H1 (cell line): ENCODE measurements around the gene TMEM204.

Experiments
- CBX5 ChIP-seq: fragments of 300-800, 300-1000 bp; sonication (generic); IDR thresholded peaks from 2 replicates; pipeline ENCODE4 v1.7.1; 2016; ENCODE audit warnings: antibody characterized with exemption, low read length, low read depth
- EP300 ChIP-seq, 2 experiments: IDR thresholded peaks; 1 replicate in 1 of 2; 2 replicates in 1 of 2; pipeline ENCODE4 v1.6.1; 2011 to 2012; ENCODE audit warnings: low read depth in 2 of 2, low read length in 2 of 2, mild to moderate bottlenecking in 2 of 2, borderline replicate concordance in 1 of 2, inconsistent platforms in 1 of 2, moderate library complexity in 1 of 2
- EZH2 ChIP-seq: fragments of 200-600 bp; sonication (generic); IDR thresholded peaks from 2 replicates; pipeline ENCODE4 v1.7.1; 2012; ENCODE audit warnings: low read depth, mild to moderate bottlenecking, moderate library complexity, low read length, inconsistent platforms; ENCODE audit not compliant: severe bottlenecking
- NANOG ChIP-seq: IDR thresholded peaks from 2 replicates; pipeline ENCODE4 v1.6.1; 2011; ENCODE audit warnings: low read length, low read depth, mild to moderate bottlenecking, inconsistent platforms; ENCODE audit not compliant: insufficient read depth, poor library complexity, severe bottlenecking
- PHF8 ChIP-seq: fragments of 200-600 bp; sonication (generic); conservative IDR thresholded peaks from 2 replicates; pipeline ENCODE4 v1.7.1; 2012; ENCODE audit warnings: low read depth, mild to moderate bottlenecking, inconsistent platforms, low read length, moderate library complexity
- POLR2A ChIP-seq, 2 experiments: IDR thresholded peaks; 1 replicate in 1 of 2; 2 replicates in 1 of 2; pipeline ENCODE4 v1.6.1; 2011; ENCODE audit warnings: low read depth in 2 of 2, low read length in 2 of 2, mild to moderate bottlenecking in 2 of 2; ENCODE audit errors: control extremely low read depth in 1 of 2
- POLR2AphosphoS5 ChIP-seq: IDR thresholded peaks from 2 replicates; pipeline ENCODE4 v1.6.1; 2011; ENCODE audit warnings: low read depth, low read length
- RAD21 ChIP-seq, 2 experiments: IDR thresholded peaks in 1 of 2; conservative IDR thresholded peaks in 1 of 2; 2 replicates each; pipeline ENCODE4 v1.6.1; 2011; ENCODE audit warnings: low read depth in 2 of 2, low read length in 2 of 2, improper control_type of control experiment in 1 of 2, inconsistent platforms in 1 of 2, mild to moderate bottlenecking in 1 of 2, moderate library complexity in 1 of 2
- SP1 ChIP-seq: IDR thresholded peaks from 2 replicates; pipeline ENCODE4 v1.6.1; 2011; ENCODE audit warnings: low read depth, low read length
- TBP ChIP-seq: IDR thresholded peaks from 2 replicates; pipeline ENCODE4 v1.6.1; 2011; ENCODE audit warnings: low read depth, low read length, improper control_type of control experiment
- TEAD4 ChIP-seq: IDR thresholded peaks from 2 replicates; pipeline ENCODE4 v1.6.1; 2012; ENCODE audit warnings: low read depth, low read length, inconsistent platforms, mixed read lengths
- TF ChIP-seq, protein P1 (sequence below), 3 experiments: IDR thresholded peaks; 1 replicate in 2 of 3; 2 replicates in 1 of 3; pipeline versions ENCODE4 v1.5.1 to v1.6.1; 2011; ENCODE audit warnings: low read length in 3 of 3, mild to moderate bottlenecking in 3 of 3, inconsistent platforms in 2 of 3, low read depth in 1 of 3, moderate library complexity in 1 of 3; ENCODE audit not compliant: insufficient read depth in 1 of 3; ENCODE audit errors: control extremely low read depth in 1 of 3
- TF ChIP-seq, protein P2 (sequence below): IDR thresholded peaks from 2 replicates; pipeline ENCODE4 v1.6.1; 2011; ENCODE audit warnings: low read length, improper control_type of control experiment
- TF ChIP-seq, protein P3 (sequence below): IDR thresholded peaks from 2 replicates; pipeline ENCODE4 v1.6.1; 2012; ENCODE audit warnings: inconsistent platforms

DNA sequence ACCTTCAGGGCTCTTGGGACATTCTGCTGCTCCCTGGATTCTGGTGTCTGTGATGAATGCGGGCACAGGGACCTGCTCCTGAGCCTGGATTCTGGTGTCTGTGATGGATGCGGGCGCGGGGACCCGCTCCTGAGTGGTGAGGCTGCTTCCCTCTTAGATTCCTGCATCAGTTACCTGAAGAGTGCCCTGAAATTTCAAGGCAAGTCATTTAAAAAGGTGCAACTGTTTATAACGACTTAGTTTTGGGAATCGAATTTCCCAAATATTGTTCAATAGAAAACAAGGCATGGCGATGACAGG, 7.0 kb downstream of the TMEM204 start:
- no peak for TF ChIP-seq POLR2AphosphoS5
- no peak for TF ChIP-seq NANOG
- no peak for TF ChIP-seq EZH2
- TF ChIP-seq SP1 = no peak
- TF ChIP-seq, protein P1, sequence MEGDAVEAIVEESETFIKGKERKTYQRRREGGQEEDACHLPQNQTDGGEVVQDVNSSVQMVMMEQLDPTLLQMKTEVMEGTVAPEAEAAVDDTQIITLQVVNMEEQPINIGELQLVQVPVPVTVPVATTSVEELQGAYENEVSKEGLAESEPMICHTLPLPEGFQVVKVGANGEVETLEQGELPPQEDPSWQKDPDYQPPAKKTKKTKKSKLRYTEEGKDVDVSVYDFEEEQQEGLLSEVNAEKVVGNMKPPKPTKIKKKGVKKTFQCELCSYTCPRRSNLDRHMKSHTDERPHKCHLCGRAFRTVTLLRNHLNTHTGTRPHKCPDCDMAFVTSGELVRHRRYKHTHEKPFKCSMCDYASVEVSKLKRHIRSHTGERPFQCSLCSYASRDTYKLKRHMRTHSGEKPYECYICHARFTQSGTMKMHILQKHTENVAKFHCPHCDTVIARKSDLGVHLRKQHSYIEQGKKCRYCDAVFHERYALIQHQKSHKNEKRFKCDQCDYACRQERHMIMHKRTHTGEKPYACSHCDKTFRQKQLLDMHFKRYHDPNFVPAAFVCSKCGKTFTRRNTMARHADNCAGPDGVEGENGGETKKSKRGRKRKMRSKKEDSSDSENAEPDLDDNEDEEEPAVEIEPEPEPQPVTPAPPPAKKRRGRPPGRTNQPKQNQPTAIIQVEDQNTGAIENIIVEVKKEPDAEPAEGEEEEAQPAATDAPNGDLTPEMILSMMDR (IDR thresholded peaks at IDR 0.05; ENCODE audit: control extremely low read depth in 1 of 3, insufficient read depth in 1 of 3, low read depth in 1 of 3, low read length in 3 of 3) = no peak
- no peak for TF ChIP-seq RAD21 (IDR thresholded peaks at IDR 0.05 in 1 of 2, conservative IDR thresholded peaks at IDR 0.05 in 1 of 2; ENCODE audit: low read depth in 2 of 2, low read length in 2 of 2)
- no peak for TF ChIP-seq CBX5
- TF ChIP-seq TEAD4 = no peak
- TF ChIP-seq POLR2A (IDR thresholded peaks at IDR 0.05; ENCODE audit: control extremely low read depth in 1 of 2, low read depth in 2 of 2, low read length in 2 of 2) = no peak
- no peak for TF ChIP-seq EP300 (IDR thresholded peaks at IDR 0.05; ENCODE audit: borderline replicate concordance in 1 of 2, low read depth in 2 of 2, low read length in 2 of 2)
- TF ChIP-seq, protein P2, sequence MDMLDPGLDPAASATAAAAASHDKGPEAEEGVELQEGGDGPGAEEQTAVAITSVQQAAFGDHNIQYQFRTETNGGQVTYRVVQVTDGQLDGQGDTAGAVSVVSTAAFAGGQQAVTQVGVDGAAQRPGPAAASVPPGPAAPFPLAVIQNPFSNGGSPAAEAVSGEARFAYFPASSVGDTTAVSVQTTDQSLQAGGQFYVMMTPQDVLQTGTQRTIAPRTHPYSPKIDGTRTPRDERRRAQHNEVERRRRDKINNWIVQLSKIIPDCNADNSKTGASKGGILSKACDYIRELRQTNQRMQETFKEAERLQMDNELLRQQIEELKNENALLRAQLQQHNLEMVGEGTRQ = no peak
- TF ChIP-seq, protein P3, sequence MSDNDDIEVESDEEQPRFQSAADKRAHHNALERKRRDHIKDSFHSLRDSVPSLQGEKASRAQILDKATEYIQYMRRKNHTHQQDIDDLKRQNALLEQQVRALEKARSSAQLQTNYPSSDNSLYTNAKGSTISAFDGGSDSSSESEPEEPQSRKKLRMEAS = no peak
- TF ChIP-seq PHF8 = no peak
- TF ChIP-seq TBP = no peak
